Hematopoietic multipotent progenitor cell treated with erythropoietin and hydrocortisone succinate and interleukin-3 and kit ligand, for 6 days (in vitro differentiated cells): ENCODE measurements around the gene TMEM165.

Source experiments
- DNase-seq: peaks from one replicate; pipeline ENCODE4 v3.0.0-alpha.2; 2015

TMEM165 gene

DNA sequence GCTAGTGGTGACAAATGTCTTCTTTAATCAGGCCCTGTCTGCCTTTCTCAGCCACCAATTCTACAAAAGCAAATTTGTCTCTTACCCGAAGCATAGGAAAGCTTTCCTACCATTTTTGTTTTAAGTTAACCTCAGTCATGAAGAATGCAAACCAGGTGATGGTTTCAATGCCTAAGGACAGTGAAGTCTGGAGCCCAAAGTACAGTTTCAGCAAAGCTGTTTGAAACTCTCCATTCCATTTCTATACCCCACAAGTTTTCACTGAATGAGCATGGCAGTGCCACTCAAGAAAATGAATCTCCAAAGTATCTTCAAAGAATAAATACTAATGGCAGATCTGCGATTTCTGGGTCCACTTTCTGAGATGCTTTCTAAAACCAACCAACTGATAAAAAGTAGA lies 25.8 kb upstream of the TMEM165 start:
- DNase-seq, result no peak

DNA sequence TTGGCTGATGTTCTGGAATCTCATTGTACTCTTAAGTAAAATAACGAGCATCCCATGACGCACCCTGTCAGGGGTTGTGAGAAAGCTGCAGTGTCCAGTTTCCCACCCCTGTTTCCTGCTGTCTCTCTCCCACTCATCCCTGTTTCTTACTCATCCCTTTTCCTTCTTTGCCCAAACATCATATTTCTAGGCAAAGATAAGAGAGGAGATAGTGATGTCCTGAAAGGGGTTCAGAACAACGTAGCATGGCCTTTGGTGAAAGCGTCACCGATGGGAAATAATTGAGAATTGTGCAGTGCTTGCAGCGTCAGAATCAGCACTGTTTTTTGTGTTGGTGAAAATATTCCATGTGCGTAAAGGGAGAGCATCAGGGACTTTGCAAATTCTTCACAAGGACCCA lies 23.5 kb upstream of the TMEM165 start:
- DNase-seq, result no peak

DNA sequence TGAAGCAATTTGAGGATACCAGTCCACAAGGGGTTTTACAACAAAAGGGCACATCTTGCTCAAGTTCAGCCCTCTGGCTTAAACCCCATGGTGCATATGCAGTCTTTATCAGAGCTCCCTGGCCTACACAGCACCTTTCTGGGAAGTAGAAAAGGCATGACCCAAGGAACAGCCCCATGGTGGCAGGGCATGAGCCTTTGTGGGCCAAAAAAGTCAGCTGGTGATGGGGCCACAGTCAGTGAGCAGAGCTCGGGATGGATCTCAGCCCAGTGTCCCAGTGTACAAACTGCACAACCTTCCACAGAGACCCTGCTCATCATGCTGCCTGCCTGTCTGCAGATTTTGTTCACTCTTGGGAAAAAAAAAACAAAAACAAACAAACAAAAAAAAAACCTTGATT lies 22.3 kb upstream of the TMEM165 start:
- DNase-seq, result no peak

DNA sequence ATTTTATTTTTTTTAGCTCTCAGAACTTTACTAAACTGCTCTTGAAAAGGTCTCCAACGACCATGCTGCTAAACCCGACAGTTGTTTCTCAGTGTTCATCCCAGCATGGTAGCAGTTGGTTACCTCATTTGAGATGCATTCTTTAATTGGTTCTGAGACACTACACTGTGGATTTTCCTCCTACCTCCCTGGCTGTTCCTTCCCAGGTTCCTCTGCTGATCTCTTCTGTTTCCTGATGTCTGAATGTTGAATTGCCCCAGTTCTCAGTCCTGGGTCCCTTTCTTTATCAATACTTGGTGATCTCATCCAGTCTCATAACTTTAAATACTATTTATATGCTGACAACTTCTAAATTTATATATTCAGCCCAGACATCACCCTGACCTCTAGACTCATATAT lies 19.1 kb upstream of the TMEM165 start:
- no peak for DNase-seq

DNA sequence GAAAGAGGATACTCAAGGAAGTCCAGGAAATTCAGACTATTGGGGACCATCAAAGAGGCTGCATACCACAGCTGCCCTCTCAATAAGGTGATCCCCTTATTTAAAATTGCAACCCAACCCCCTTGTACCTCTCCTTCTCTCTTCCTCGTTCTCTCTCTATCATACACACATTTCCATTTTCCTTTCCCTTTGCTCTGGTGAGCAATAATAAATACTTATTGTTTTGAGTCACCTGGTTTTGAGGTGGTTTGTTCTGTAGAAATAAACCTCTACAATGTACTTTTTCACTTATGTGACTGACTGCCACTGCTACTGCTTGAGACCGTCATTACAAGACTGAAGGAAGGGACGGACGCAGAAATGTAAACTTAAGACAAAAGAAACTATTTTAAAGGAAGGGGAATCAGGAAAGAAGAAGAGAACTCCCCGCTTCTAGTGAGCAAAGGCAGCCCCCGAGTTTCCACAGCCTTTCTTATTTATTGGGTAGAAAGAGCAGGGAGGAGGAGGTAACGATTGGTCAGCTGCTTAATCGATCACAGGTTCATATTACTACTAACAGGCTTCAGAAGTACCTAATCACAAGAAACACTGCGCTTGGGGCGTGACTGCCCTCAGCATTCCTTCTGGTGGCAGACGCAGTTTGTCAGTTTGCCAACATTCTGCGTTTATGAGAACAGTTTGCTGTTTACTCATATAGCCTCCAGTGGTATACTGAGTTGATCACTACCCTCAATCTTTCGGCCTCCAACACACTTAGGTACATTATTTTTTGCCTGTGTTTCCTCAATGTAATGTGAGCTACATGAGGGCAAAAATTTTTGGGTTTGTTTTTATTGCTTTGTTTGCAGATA lies 16.9 kb upstream of the TMEM165 start:
- peak; percentile 67 for DNase-seq

DNA sequence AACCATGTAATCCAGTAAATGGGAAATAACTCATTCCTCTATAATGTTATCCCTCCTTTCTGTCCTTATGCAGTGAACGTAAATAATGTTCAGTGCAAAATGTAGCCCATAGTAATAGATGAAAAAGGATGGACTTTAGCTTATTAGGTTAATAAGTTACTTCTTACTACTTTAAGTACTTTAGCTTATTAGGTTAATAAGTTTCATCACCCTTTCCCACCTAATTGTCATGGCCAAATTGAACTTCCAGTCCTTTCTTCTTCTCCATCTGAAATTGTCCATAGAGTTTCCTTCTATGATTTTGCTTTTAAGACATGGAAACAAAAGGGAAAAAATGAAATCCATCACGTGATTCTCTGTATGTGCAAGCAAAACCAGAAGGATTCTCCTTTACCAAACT lies 15.2 kb upstream of the TMEM165 start:
- no peak for DNase-seq

DNA sequence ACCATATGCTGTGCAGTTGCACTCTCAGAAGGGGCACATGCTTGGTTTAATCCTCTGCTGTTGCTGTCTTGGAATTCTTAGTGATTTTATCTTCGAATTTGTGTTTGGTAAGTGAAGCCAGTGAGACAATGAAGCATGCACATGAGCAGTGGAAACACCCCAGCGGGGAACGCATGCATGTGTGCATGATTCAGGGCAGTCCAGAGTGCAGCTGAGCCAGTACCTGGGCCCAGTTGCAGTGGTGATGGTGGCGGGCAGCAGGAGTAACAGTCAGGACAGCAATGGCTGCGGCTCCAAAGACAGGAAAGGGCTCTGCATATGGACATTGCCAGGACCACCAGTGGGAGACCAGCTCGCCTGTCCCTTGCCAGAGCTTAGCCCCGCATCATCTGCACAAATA lies 14.3 kb upstream of the TMEM165 start:
- DNase-seq, result no peak

DNA sequence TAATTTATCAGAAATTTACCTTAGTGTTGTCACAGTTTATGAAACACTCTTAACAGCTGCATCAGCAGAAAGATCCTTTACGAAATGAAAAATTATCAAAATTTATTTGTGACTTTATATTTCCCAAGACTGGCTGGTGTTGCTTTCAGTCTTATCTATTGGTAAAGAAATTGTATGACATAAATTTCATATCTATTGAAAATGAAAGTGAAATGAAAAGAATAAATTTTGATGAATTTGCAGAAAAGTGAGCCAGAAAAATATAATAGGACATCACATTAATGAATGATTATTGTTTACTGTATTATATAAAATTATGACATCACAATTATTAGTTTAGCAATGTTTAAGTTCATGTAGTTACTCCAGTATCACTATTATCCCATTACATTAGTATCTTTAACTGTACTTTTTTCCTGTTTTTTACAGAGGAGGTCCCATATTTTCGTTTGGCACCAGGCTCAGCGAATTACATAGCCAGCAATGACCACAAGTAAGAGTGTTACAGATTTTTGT lies 13.2 kb upstream of the TMEM165 start:
- DNase-seq, result no peak

DNA sequence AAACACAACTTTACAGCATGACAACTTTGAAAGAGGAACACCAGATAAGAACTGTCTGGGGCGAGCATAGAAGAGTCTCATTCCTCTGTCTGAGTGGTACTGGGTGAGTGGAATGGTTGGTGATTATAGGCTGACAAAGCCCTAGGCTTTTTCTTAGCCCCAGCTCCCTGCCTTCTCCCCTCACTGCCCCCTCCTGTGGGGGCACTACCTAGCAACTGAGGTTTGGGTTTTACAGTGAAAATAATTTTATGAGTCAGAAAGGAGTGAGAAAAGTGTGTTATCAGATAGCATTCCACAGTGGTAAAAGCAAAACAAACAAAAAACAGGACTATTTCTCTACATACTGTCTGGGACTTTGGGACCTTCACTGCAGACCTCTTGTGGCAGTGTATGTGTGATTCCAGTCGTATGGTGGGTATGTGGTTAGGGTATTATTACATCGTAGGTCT lies 10.5 kb upstream of the TMEM165 start:
- peak; percentile 62 for DNase-seq

DNA sequence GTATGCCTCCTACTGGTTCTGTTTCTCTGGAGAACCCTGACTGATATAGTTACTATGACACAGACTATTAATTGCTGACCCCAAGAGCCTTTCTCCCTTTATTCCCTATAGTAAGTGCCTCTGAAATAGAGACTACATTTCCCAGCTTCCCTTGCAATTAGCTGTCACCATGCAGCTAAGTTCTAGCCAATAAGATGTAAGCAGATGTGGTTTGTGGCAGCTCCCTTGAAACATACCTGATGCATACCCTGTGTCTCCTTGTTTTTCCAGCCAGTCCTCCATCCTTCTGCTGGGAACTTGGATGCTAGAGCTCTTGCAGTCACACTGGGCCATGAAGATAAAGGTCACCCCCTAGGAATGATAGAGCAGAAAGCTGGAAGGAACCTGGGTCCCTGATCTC lies 9.7 kb upstream of the TMEM165 start:
- DNase-seq, result peak; percentile 86

DNA sequence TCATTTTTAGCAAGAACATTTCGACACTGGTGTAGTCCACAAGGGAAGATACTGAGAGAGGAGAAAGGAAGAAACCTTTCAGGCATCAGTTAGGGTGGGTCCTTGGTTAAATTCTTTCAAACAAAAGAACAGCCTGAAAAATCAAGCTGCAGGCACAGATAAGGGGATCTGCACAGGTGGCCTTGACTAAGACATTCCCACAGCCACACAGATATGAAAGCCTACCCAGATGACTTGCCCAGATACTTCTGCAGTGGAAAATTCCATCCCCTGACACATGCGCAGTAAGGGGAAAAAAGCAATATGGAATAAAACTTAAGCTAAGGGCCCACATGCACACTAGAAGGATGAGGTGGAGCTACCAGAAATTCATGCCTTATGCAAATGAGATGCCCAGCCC lies 8.9 kb upstream of the TMEM165 start:
- DNase-seq, result peak; percentile 92

DNA sequence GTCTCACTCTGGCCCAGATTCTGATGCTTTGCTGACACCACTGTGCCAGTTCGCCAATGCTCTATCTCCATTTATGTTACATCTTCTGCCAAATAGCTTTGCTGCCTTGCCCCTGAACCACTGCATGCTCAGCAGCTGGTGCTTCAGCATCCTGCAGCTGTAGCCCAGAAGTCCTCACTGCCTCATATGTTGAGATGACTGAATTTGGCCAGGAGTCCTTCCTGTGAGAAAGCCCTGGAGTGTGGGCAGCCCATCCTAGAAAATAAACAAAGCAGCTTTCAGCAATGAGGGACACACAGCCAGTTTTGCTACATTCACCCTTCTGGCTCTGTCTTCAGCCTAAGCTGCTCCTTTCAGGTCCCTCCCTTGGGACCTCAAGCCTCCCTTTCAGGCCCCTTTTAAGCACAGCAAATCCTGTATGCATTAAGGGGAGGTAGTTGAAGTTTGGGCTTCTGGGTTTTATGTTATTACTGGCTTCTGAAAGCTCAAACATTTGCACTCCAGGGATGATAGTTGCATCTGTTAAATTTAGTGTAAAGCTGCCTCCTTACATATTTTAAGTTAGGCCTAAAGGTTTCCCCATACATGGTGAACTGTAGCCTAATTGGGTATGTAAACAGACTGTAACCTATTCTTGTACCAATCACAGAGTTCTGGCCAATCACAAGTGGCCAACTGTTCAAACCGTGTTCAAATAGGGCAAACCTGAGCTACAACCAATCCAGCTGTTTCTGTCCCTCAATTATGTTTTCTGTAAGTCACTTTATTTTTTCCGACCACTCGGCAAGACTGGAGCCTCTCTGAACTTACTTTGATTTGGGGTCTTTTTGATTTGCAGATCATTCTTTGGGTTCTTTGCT lies 2.1 kb upstream of the TMEM165 start:
- DNase-seq, result no peak

DNA sequence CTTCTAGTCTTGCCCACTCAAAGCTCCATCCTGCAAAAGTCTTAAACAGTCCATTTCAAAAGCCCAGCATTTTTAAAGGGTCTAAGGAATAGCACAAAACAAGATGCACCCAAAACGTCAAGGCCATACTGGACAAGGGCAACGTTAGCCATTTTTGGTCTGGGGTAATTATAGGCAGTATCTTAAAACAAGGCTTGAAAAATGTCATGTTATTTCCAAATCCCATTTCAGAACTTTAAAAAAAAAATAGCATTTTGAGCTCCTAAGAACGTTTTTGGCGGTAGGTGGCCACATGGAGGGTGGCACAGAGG lies 584 bp upstream of the TMEM165 start:
- DNase-seq, result no peak

DNA sequence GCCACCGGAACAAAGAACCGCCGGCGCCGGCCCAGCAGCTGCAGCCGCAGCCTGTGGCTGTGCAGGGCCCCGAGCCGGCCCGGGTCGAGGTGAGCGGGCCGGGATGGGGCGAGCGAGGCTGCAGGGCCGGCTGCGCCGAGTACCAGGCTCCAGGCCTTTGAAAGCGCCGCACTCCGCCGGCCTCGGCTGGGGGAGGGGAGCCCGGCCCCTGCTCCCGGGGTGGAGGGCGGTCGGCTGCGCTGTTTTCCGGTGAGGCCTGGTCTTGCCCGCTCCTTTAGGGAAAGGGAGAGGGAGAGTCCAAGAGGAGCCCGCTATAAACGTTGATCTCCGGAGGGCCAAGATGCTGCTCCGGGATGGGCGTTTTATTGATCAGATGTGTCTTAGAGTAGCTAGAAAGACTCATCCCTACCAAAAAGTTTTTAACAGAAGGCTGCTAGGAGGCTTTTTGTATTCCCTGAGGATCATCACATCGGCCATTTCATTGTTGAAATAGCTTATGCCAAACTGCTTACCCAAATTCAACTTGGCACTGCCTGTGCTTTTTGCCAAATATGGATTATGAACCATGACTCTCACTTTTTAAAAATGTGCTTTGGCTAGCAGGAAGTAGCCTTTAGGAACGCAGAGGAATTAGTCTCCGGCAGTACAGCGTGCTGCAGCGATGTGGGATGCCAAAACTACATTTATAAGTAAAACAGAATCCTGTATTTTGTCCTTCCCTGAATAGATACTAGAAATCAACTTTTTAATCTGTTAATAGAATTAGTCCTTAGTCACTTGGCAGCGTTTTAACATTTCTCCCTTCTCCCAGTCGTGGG lies 760 bp downstream of the TMEM165 start:
- peak; percentile 47 for DNase-seq

DNA sequence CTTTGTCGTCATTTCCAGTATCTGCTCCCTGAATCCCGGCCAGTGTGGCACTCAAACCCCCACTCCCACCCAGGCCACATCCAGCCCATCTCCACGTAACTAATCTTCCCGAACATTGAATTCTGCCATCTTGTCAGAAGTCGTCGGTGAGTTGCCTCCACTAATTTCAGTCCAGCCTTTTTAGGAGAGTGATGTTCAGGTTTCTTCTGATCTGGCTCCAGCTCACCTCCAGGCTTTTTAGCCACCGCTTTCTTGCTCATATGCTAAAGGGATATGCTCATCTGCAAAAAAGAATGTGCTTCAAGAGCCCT lies 1.3 kb downstream of the TMEM165 start:
- DNase-seq, result no peak

DNA sequence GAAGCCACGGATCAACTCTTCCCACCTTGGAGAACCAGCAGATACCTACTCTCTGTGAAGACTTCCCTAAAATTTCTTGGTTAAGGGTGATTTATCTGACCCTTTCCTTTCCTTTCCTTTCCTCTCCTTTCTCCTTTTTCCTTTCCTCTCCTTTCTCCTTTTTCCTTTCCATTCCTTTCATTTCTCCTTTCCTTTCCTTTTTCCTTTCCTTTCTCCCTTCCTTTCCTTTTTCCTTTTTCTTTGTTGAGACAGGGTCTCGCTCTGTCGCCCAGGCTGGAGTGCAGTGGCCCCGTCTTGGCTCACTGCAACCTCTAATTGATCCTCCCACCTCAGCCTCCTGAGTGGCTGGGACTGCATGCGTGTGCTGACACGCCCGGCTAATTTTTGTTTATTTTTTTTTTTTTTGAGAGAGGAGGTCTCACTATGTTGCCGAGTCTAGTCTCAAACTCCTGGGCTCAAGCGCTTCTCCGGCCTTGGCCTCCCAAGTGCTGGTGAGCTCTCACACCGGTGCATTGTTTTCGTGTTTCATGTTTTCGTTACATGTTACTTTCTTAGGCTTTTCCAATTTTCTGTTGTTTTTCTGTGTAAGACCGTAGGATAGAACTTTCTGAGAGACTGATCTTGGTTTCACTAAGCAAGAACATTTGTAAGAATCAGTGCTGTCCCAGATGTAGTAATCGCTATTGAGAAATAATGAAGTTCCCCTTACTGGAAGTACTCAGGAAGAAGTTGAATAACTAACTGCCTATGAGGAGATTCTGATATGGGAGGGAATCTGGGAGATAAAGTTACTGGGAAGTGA lies 2.0 kb downstream of the TMEM165 start:
- no peak for DNase-seq

DNA sequence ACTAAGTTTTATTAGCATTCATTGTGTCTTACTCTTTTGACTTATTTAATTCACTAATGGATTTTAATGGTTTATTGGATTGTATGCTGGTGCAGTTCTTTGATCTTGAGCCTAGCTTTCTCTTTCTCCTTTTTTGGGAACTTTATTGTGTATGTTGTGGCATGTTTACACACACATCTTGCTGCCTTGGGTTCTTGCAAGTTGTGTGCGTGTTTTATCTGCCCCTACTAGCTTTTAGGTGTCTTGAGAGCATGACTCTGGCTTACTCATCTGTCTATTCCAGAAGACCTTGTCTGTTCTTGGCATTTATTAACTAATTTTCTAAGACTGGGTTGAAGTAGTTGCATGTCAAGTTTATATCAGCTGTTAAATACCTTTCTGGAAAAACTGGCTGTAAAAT lies 2.7 kb downstream of the TMEM165 start:
- peak; percentile 44 for DNase-seq

DNA sequence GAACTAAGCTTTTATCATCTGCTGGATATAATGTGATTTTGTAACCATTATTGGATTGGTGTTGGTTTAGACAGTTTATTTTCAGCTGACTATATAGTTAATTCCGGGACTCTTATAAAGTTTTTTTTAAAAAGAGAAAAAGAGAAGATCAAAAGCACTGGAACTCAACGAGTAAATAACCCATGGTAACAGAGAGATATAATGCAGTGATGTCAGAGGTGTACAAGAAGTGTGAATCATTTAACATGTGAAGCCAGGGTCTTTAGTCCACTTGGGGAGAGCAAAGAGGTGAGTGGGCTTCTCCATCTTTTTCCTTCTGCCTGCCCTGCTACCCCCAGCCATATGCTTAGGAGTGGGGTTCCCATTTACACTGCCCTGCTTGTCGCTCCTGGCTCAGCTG lies 3.2 kb downstream of the TMEM165 start:
- DNase-seq, result no peak

DNA sequence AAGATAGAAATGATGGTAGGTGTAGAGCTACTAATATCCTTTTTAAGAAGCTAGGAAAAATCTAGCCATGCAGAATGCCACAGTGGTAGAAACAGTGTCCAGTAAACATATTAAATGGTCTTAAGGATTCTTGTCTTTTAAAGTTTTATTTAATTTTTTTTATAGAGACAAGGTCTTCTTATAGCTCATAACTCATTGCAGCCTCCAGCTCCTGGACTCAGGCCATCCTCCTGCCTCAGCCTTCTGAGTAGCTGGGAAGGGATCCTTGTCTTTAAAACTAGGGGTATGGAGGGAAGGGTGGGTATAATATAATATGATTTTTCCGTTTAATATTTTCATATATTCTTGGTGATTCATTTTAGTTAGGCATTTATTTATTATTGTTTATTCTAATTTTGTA lies 3.8 kb downstream of the TMEM165 start:
- no peak for DNase-seq

DNA sequence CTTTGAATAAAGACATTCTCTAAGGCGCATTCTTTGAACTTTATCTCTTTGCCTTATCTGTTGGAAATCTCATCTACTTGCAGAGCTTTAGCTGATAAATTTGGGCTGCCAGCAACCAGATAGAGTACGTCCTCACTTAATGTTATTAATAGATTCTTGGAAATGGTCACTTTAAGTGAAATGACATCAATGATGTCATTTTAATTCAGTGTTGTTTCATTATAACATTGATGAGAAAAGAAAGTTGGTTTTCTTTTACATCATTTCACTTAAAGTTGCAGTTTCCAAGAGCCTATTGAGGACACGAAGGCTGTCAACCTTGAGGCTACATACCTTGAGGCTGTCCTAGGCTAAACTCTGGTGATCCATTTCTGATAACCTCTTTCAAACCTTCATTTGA lies 9.3 kb downstream of the TMEM165 start:
- DNase-seq, result no peak

DNA sequence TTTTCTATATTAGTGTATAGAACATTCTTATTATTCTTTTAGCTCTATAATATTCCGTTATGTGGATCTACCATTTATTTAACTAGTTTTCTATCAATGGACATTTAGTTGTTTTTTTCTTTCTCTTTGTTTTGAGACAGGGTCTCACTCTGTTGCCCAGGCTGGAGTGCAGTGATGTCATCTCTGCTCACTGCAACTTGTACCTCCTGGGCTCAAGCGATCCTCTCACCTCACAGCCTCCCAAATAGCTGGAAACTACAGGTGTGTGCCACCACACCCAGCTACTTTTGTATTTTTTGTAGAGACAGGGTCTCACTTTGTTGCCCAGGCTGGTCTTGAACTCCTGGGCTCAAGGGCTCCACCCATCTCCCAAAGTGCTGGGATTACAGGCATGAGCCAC lies 10.8 kb downstream of the TMEM165 start:
- no peak for DNase-seq

DNA sequence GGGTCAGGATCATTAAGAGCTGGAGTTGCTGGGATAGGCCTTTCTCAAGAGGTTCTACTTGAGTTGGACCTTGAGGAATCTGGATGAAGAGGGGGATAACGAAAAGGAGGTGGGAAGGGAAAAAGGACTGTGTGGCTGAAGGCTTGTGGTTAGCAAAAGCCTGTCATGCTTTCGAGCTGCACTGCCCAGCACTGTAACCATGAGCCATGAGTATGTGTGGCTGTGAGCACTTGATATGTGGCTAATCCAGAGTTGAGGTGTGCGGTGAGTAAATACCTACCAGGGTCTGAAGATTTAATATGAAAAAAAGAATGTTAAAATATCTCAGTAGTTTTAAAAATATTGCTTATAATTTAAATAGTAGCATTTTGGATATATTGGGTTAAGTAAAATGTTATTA lies 11.4 kb downstream of the TMEM165 start:
- peak; percentile 22 for DNase-seq

DNA sequence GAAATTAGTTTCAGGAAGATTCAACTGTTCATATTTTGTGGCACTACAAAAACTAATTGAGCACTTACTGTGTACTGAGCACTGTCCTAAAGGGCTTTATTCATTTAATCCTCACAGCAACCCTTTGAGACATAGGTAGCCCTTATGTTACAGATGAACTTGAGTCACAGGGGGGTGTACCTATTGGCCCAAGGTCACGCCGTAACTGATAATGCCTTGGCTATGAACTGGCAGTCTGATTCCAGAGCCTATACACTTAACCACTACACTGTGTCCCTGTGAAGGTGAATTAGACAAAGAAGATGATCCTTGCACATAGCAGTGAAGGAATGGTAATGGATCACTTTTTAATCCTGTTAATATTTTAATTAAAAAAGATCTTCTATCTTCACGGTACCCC lies 12.0 kb downstream of the TMEM165 start:
- DNase-seq, result no peak
